ENCODE measurements around the gene DHRSX. TPM values are rescaled to one million over a fixed set of nuclear protein-coding genes. Genes with fewer than 3 reads are reported as not detected.
A peak's percentile ranks its signal among the peaks of the same experiment; 100 is the strongest.
"Not testable (repeated sequence)": the region's sequence is repeated elsewhere in the genome, so short reads cannot be mapped to it uniquely, and the experiment has no call there.

The DHRSX gene
- total RNA-seq, 1 donor from 2014 or later, result 29.9 TPM

GRCh38 chrX:2350703-2351102 lies 150.1 kb downstream of the DHRSX start:
- intact Hi-C loops (cut with DNase I); ATAC-seq (ENCODE audit: poor library complexity); DNase-seq: not testable (repeated sequence)

- ATAC-seq (ENCODE audit: poor library complexity); intact Hi-C loops (cut with DNase I); DNase-seq: not testable (repeated sequence)
Measured at GRCh38 chrX:2350036-2350435, 150.7 kb downstream of the DHRSX start.

GRCh38 chrX:2348211-2348610 lies 152.6 kb downstream of the DHRSX start:
- ATAC-seq (ENCODE audit: poor library complexity), result no peak
- no peak for DNase-seq
- intact Hi-C loops (cut with DNase I), result no loop called here

- intact Hi-C loops (cut with DNase I), result no loop called here
- no peak for DNase-seq
- ATAC-seq (ENCODE audit: poor library complexity), result no peak
Measured at GRCh38 chrX:2346158-2346557, 154.6 kb downstream of the DHRSX start.

GRCh38 chrX:2345562-2345961 lies 155.2 kb downstream of the DHRSX start:
- ATAC-seq (ENCODE audit: poor library complexity) (no peak), DNase-seq (no peak)
- intact Hi-C loops (cut with DNase I), result no loop called here

- intact Hi-C loops (cut with DNase I), result no loop called here
- no peak for ATAC-seq (ENCODE audit: poor library complexity)
- DNase-seq, result no peak
Measured at GRCh38 chrX:2343413-2343812, 157.4 kb downstream of the DHRSX start.

GRCh38 chrX:2342874-2343273 lies 157.9 kb downstream of the DHRSX start:
- peak; percentile 2 for ATAC-seq (ENCODE audit: poor library complexity)
- DNase-seq, result no peak
- intact Hi-C loops (cut with DNase I), result no loop called here

GRCh38 chrX:2342281-2342688 lies 158.5 kb downstream of the DHRSX start:
- intact Hi-C loops (cut with DNase I), result no loop called here

GRCh38 chrX:2340991-2341390 lies 159.8 kb downstream of the DHRSX start:
- no peak for DNase-seq
- no peak for ATAC-seq (ENCODE audit: poor library complexity)
- intact Hi-C loops (cut with DNase I), result no loop called here

More at GRCh38 chrX:2342281-2342688, 158.5 kb downstream of the DHRSX start:
- peak; percentile 76 for DNase-seq
- ATAC-seq (ENCODE audit: poor library complexity), result peak; percentile 97

- DNase-seq (no peak), ATAC-seq (ENCODE audit: poor library complexity) (peak; percentile 7)
- intact Hi-C loops (cut with DNase I), result no loop called here
Measured at GRCh38 chrX:2336181-2336580, 164.6 kb downstream of the DHRSX start.

GRCh38 chrX:2334237-2334636 lies 166.5 kb downstream of the DHRSX start:
- DNase-seq (no peak), ATAC-seq (ENCODE audit: poor library complexity) (no peak)
- intact Hi-C loops (cut with DNase I), result no loop called here

- DNase-seq, result no peak
- peak; percentile 13 for ATAC-seq (ENCODE audit: poor library complexity)
- intact Hi-C loops (cut with DNase I), result no loop called here
Measured at GRCh38 chrX:2332252-2332651, 168.5 kb downstream of the DHRSX start.

GRCh38 chrX:2330910-2331309 lies 169.9 kb downstream of the DHRSX start:
- no peak for DNase-seq
- intact Hi-C loops (cut with DNase I), result no loop called here
- no peak for ATAC-seq (ENCODE audit: poor library complexity)

GRCh38 chrX:2330487-2330886 lies 170.3 kb downstream of the DHRSX start:
- ATAC-seq (ENCODE audit: poor library complexity) (no peak), DNase-seq (no peak)
- intact Hi-C loops (cut with DNase I), result no loop called here

GRCh38 chrX:2327423-2327822 lies 173.4 kb downstream of the DHRSX start:
- intact Hi-C loops (cut with DNase I), result no loop called here
- ATAC-seq (ENCODE audit: poor library complexity) (no peak), DNase-seq (no peak)

GRCh38 chrX:2325076-2325784 lies 175.5 kb downstream of the DHRSX start:
- intact Hi-C loops (cut with DNase I), result no loop called here
- no peak for ATAC-seq (ENCODE audit: poor library complexity)
- peak; percentile 68 for DNase-seq

- intact Hi-C loops (cut with DNase I), result no loop called here
- ATAC-seq (ENCODE audit: poor library complexity), result no peak
- DNase-seq, result no peak
Measured at GRCh38 chrX:2324151-2324550, 176.6 kb downstream of the DHRSX start.

GRCh38 chrX:2321411-2321810 lies 179.4 kb downstream of the DHRSX start:
- intact Hi-C loops (cut with DNase I), result no loop called here
- peak; percentile 29 for ATAC-seq (ENCODE audit: poor library complexity)

GRCh38 chrX:2320580-2321327 lies 180.0 kb downstream of the DHRSX start:
- ATAC-seq (ENCODE audit: poor library complexity), result peak; percentile 93
- DNase-seq, result peak; percentile 71
- intact Hi-C loops (cut with DNase I), result no loop called here

More at GRCh38 chrX:2321411-2321810, 179.4 kb downstream of the DHRSX start:
- DNase-seq, result no peak

- intact Hi-C loops (cut with DNase I), result no loop called here
- DNase-seq, result no peak
- ATAC-seq (ENCODE audit: poor library complexity), result no peak
Measured at GRCh38 chrX:2320089-2320488, 180.7 kb downstream of the DHRSX start.

All from Right ventricle myocardium superior (tissue), 1 donor.